Measurements from ENCODE around the gene TSPYL6.
"Not testable (repeated sequence)": the region's sequence is repeated elsewhere in the genome, so short reads cannot be mapped to it uniquely, and the experiment has no call there.

The TSPYL6 gene

DNA sequence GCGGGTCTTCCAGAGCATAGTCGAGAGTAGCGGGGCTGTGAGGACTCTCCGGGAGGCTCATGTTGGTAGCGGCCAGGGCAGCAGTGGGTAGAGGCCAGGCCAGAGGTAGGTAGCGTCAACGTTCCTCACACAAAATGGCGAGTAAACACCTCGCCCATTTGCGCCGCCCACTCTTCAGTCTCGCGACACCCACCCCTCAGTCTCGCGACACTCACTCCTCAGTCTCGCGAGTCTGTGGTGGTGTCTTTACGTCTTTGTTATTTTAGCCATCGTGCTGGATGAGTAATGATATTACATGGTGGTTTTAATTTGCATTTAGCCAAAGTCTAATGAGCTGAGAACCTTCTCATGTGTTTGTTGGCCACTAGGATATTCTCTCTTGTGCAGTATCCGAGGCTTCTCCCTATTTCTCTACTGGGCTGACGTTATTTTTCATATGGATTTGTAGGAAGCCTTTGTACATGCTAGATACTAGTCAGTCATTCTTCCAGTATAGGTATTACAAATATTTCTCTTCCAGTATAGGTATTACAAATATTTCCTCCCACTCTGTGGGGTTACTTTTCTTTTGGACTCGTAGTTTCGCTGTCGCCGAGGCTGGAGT is at the start of gene TSPYL6:
Gene TSPYL6 (minus strand): TSS at position 139 of the 604 bp plus-strand sequence. CDS start 78 bp downstream, at position 61.
- no peak for DNase-seq (ENCODE audit: low read depth)

DNA sequence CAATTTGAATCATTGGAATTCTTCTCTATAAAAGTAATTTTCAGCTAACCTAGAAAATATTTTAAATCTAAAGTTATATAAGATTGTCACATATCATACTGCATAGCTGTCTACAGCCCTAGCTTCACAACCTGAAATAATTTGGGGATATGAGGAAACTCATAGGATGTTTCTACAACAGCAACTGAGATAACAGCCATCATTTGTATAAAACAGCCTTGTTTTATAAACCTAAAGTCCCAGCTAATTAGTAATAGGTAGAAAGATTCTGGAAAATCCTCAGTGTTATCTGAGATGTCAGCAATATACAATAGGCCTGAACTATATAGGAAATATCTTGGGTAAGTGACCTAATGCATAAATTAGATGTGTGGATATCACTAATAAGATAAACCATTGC is 47.6 kb upstream of the TSPYL6 start:
- no peak for DNase-seq (ENCODE audit: low read depth)

DNA sequence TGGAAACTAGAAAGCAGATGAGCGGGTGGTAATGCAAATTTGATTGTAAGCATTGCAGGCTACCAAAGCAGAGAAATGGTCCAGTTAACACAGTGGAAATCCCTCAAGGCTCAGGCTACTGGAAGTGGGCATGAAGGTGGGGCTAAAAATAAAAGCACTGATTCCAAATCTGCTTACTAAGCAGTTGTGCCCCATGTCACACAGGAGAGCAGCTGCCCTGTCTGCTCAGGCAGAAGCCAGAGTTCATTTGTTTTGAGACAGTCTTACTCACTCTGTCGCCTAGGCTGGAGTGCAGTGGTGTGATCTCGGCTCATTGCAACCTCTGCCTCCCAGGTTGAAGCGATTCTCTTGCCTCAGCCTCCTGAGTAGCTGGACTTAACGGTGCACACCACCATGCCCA is 42.5 kb upstream of the TSPYL6 start:
- no peak for DNase-seq (ENCODE audit: low read depth)

DNA sequence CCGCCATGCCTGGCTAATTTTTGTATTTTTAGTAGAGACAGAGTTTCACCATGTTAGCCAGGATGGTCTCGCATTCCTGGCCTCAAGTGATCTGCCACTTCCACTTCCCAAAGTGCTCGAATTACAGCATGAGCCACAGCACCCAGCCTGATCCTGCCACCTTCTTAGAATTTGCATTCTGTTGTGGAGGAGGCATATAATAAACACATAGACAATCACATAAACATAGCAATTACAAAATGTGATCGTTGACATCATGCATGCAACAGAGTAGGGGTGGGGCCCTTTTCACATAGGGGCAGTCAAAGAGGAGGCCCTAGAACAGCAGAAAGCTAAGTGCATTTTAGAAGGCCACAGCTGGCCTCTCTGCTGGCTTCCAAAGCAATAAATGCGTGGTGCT is 39.9 kb upstream of the TSPYL6 start:
- DNase-seq (ENCODE audit: low read depth) = no peak

DNA sequence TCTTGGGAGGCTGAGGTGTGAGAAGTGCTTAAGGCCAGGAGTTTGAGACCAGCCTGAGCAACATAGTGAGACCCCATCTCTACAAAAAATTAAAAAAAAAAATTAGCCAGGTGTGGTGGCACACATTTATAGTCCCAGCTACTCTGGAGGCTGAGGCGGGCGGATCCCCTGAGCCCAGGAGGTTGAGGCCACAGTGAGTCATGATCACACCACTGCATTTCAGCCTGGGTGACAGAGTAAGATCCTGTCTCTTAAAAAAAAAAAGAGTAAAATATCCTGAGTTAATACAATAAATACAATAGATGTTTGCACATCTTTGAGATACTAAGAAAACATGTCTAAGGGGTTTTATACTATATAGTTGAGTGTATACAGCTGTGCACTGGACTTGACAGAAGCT is 38.6 kb upstream of the TSPYL6 start:
- not testable (repeated sequence) for DNase-seq (ENCODE audit: low read depth)

DNA sequence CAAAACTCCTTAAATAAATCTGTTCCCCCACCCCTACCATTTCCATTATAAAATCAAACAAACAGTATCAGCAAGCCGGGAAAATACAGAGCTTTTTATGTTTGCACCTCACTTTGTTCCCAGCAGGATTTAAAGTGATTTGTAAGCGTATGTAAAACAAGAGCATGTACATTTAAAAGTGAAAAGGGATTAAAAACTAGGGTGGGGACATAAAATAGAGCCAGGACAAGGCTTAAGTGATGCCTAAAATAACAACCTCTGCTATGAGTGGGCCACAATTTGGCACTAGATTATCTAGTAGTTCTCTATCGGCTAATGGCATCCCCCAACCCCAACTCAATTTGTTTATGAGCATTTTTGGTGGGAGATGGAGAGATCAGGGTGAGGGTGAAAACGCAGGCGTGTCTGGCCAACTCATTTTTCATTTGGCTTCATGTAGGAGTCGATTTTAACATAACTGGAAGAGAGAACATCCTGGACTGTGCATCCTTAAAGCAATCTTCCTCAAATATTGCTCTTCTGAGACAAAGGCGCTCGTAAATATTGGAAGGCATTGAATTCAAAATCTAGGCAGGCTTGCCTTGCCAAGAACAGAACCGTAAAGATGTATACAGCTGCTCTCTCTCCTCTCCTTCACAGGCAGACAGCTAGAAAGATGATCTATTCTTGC is 34.5 kb upstream of the TSPYL6 start:
- DNase-seq (ENCODE audit: low read depth) = no peak

DNA sequence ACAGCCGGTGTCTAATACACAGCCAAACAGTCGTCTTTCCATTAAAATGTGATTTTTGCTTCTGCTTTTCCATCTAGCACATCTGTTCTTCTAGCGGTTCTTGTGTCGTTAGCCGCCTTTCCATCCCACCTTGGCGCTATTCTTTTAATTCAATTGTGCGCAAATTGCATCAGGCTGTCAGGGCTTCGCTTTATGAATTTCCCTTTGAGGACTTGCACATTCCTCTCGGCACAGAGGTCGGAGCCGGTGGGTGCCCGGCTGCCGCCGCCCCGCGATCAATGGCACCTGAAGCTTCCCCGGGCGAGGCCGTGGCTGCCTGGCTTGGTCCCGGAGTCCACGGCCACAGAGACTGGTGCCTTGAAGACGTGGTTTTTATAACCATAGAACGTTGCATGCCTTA is 33.9 kb upstream of the TSPYL6 start:
- no peak for DNase-seq (ENCODE audit: low read depth)

DNA sequence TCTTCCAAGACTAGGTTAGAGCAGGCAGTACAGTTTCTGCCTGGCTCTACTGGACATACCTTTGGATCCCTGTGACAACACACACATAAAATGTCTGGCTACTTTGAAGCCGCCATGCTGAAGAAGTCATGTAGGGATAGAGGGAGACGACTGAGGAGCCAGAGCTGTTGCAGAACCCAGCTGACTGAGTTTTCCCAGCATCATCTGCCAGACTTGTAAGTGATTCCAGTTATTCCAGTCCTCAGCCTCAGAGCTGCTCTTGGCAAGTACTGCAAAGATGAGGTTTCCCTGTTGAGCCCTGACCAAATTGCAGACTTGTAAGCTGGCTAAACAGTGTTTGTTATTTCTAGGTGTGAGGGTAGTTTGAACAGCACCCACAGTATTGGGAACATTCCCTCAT is 31.5 kb upstream of the TSPYL6 start:
- DNase-seq (ENCODE audit: low read depth) = no peak

DNA sequence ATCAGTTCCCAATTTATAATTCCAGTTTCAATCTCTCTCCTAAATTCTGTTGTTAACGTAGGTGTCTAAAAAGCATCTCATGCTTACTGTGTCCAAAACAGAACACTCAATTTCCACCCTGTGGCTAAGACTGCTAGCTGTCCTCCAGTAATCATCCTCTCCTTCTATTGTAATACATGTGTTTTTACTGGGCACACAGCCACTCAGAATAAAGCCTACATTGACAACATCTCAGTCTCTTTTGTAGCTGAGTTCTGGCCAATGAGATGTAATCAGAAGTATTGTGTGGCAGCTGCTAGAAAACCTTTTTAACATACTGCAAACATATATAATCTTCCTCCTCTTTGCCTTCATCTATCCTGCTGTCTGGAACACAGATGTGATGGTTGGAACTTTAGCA is 29.4 kb upstream of the TSPYL6 start:
- no peak for DNase-seq (ENCODE audit: low read depth)

DNA sequence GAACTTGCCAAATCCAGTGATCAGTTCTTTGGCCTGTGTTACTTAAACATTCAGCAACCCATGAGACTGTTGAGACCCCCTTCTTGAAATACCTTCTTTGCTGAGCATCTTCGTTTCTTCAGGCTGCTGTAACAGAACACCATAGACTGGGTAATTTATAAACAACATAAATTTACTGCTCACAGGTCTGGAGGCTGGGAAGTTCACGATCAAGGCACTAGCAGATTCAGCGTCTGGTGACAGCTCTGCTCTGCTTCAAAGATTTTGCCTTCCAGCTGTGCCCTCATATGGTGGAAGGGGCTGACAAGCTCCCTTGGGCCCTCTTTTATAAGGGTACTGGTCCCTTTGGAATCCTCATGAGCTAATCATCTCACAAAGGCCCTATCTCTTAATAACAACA is 28.8 kb upstream of the TSPYL6 start:
- DNase-seq (ENCODE audit: low read depth) = no peak

DNA sequence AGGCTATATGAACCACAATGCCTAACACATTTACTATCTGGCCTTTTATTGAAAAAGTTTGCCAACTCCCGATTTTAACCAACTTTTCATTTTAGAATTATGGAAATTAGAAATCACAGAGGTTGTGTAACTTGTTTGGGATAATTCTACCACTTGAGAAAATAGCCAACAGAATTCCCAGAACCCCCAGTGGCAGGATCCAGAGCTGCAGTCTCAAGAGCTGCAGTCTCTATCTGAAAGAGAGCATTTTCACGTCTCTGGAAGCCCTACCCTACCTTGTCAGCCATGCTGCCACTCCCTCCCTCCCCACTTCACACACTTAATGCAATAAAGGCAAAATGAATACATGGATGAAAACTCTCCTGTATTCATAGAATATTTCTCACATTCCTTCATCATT is 23.4 kb upstream of the TSPYL6 start:
- DNase-seq (ENCODE audit: low read depth) = no peak

DNA sequence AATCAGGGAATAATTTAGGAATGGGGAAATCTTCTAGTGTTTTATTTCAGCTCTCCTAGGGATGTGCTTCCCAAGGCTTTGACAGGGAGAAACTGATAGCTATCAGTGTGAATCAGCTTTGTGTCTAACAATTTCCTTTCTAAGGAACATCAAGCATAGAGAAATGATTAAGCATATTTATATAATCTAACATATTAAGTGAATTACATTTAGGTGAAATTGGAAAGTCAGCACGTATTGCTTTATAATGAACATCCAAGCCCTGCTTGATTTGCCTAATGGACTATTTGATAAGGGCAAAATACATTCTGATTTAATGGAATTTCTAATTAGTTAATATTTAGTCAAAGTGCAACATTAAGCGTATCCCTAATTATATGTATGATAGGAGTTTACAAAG is 19.5 kb upstream of the TSPYL6 start:
- no peak for DNase-seq (ENCODE audit: low read depth)

DNA sequence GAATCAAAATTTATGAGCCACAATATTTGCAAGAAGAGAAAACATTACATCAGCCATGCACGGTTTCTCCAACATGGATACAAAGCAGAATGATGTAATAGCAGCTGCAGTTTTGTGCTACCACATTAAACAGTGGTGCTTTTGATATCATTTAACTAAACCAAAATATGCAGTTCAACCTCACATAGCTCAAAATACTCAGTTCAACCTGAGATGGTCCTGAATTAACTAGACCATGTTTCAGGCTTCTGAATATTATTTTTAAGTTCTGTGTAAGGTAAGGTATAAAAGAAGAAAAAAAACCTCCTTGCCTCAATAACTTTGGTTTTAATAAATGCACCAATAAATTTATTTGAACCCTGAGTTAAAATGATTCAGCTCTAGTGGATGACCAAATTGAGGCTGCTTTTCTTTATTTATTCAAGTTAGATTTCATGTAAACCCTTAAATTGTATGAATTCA is 18.8 kb upstream of the TSPYL6 start:
- no peak for DNase-seq (ENCODE audit: low read depth)

DNA sequence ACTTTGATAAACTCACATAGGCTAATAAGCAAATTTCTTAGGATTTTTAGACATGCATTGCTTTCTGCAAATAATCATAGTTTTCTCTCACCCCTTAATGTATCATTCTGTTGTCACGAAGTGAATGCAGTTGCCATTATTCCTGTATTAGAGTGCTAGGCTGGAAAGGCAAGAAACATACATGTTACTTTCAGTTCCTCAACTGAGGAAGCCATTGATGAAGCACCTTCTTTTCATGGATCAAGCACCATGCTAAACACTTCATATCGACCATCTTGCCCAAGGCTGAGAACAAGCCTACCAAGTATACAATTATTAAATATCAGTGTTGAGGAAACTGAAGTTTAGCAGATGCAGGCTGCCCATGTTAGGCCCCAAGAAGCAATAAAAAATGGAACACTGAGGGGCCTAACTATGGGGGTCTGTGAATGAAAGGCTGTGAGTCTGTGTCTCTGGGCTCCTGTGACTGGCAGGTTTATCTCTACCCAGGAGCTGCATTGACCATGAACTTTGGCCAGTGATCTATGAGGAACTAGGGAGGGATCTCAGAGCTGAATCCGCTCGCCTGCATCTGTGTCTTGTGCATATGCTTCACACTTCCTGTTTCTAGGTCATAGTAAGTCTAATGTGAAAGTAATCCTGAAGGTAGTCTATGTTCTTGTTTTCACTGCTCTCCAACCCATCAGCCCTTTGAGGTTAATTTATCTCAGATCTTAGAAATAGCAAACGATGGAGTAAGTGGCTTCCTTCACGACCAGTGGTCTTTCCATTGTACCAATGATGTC is 16.0 kb upstream of the TSPYL6 start:
- no peak for DNase-seq (ENCODE audit: low read depth)

DNA sequence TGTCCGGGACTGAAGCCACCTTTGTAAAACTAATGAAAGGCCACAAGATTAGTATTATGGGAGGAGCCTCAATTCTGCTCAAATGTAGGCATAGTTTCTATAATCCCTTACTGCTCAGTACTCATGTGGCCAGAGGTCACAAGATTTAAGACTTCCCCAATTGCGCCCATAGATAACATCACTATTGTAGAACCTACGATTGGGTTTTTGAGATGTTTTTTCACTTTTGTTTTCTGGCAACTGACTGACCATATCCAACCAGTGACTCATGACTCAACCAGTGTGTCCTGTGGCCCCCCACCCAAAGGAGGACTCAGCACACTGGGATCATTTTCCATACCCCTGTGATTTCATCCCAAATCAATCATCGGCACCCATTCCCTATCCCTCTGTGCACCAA is 15.2 kb upstream of the TSPYL6 start:
- DNase-seq (ENCODE audit: low read depth) = no peak

DNA sequence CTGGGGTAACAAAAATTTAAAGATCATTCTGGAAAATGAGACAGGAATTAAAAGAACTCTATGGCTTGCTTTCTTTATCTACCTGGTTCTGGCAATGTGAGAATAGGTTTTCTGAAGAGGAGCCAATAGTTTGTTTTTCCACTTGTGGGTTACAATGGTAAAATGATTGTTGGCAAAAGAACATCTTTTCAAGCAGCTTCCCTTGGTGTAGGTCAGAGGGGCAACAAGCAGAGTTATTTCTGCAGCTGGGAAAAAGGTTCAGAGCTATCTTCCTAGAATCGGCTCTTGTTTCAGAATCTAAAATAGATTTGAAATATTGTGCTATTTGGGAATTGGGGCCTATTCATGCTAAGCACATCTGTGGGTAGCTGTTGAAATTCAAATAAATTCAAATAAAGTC is 11.5 kb upstream of the TSPYL6 start:
- DNase-seq (ENCODE audit: low read depth) = no peak

DNA sequence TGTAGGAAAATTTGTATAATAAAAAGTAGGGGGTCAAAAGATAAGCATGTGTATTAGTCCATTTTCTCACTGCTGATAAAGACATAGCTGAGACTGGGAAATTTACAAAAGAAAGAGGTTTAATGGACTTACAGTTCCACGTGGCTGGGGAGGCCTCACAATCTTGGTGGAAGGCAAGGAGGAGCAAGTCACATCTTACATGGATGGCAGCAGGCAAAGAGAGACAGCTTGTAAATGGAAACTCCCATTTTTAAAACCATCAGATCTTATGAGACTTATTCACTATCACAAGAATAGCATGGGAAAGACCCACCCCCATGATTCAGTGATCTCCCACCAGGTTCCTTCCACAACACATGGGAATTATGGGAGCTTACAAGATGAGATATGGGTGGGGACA is 9.1 kb upstream of the TSPYL6 start:
- DNase-seq (ENCODE audit: low read depth) = not testable (repeated sequence)

DNA sequence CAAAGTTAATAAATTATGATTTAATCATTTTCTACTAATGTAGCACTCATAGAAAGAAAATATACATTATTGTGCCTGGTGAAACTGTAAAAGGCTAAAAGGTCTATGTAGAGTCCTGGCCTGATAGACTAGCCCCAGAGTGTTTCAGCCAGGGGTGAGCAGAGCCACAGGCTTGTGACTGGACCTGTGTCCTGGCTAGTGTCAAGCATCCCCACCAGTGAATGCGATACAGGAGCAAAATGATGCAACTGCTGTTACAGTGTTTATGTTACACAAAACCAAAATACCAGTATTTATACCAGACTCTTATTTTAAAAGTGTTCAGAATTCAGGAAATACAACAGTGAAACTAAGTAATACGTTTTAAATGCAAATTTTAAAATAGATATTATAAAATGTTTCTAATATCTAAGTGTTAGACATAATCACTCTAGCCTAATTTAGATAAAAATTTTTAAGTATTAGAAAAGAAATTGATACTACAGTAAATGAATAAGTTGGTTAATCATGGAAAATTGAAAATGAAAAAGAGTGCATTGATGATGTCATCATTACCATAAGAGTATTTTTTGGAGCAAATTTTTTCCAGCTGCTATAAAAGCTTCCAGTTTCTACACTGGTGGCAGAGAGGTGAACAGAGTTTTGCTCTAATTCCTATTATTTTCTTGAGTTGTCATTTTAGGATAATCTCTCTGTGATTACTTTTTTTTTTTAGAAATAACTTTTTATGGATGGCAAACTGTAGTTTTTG is 6.2 kb upstream of the TSPYL6 start:
- DNase-seq (ENCODE audit: low read depth) = no peak

DNA sequence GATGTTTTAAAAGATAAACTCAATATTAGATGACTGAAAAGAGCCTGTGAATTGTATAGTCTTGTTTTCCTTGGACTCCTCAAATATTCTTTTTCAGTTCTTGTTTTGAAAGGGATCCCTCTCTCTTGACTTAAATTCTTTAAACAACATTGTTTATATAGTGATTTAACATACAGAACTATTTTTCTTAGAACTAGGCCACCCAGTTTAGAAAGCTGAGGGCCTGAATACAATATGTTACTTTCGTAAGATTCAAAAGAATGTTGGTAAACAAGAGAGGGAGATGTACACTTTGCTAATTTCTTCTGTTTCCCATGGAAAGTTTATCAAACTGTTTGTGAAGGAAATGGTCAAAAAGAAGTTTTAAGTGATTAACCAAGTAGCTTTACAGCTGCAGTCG is 5.5 kb upstream of the TSPYL6 start:
- no peak for DNase-seq (ENCODE audit: low read depth)

DNA sequence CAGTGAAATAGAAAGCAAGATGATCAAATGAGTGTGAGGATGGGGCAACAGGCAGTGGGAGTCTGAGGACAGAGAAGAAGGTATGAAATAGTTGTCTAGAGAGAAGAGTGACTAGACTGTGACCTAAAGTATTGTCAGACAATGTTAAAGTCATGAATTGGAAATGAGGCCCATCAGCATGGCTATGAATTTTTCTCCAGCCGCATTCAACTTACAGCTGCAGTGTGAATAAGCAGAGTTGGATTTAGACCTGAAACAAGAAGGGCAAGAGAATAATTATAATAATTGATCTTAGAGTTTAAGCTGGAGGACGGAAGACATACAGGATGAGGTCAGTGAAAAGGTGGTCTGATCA is 4.2 kb upstream of the TSPYL6 start:
- no peak for DNase-seq (ENCODE audit: low read depth)

DNA sequence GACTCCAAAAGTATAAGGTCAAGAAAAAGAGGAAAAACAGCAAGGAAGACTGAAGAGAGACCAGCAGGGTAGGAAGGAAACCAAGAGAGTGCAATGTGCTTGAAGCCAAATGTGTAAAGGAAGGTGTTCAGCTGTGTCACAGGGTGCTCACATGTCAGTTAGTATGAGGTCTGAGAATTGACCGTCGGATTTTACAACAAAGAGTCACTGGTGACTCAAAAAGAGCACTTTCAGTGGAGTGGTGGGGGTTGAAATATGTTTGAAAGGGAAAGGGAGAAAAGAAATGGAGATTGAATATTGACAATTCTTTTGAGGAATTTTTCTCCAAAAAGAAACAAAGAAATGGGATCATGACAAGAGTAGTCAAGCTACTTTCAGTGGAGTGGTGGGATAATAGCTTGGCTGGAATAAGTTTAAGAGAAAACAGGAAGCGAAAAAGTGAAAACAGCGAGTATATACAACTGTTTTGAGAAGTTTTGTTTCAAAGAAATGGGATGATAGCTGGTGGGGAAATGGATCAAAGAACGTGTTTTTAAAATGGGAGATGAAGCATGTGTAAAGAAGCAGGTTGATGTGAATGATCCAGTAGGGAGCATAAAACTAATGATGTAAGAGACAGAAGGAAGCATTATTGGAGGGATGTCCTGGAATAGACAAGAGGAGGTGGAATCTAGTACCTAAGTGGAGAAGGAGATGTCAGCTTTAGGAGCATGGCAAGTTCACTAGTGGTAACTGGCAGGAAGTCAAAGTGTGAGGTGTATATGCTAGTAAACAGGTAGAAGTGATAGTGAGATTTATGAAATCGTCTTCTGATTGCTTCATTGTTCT is 3.6 kb upstream of the TSPYL6 start:
- DNase-seq (ENCODE audit: low read depth) = no peak

DNA sequence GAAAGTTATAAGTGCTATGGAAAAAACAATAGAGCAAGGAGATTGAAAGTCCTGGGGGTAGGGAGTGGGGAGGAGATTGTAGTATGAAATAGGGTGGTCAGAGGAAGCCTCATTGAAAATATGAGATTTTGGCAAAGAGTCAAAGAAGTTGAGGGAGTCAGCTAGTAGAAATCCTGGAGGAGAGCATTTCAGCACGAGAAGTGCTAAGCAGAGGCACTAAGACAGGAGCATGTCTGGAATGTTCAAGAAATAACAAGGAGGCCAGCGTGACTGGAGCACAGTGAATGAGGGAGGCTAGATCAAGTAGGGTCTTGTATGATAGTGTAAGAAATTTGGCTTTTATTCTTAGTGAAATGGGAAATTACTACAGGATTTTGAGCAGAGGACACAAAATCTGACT is 2.1 kb upstream of the TSPYL6 start:
- no peak for DNase-seq (ENCODE audit: low read depth)
